DND-41 (cell line): ENCODE results near the gene CCDC85A.

Experiments used
- ATAC-seq: fragments of 200-7000 bp; cut with Tn5 transposase; 3 replicates; pipeline ENCODE4 v1.9.1; 2021; ENCODE audit warnings: low read depth; ENCODE audit not compliant: insufficient read depth
- DNase-seq: peaks from one replicate; pipeline ENCODE4 v3.0.0-alpha.2; 2020
- H2AFZ ChIP-seq: 2 replicates; pipeline ENCODE4 v1.6.0; 2012; ENCODE audit warnings: low read depth, low read length
- H3K27ac ChIP-seq: 2 replicates; pipeline ENCODE4 v1.5.1; 2012; ENCODE audit warnings: low read length, inconsistent platforms
- H3K27me3 ChIP-seq: fragments of 200-600 bp; sonication (generic); 2 replicates; pipeline ENCODE4 v1.6.0; 2012; ENCODE audit warnings: low read length, mild to moderate bottlenecking, inconsistent platforms; ENCODE audit not compliant: insufficient read depth, poor library complexity
- H3K36me3 ChIP-seq: 2 replicates; pipeline ENCODE4 v1.5.1; 2012; ENCODE audit warnings: low read length, inconsistent platforms; ENCODE audit not compliant: insufficient read depth
- H3K4me1 ChIP-seq: 2 replicates; pipeline ENCODE4 v1.5.1; 2012; ENCODE audit warnings: mild to moderate bottlenecking, low read length; ENCODE audit not compliant: insufficient read depth
- H3K4me2 ChIP-seq: 2 replicates; pipeline ENCODE4 v1.6.0; 2012; ENCODE audit warnings: mild to moderate bottlenecking, moderate library complexity, low read length, inconsistent platforms; ENCODE audit not compliant: insufficient read depth
- H3K4me3 ChIP-seq, 2 experiments: fragments of 200-600 bp in 1 of 2; shearing (Covaris generic) in 1 of 2; 2 replicates each; pipeline ENCODE4 v1.5.1; 2012 to 2016; ENCODE audit warnings: inconsistent platforms in 2 of 2, low read length in 2 of 2, mild to moderate bottlenecking in 2 of 2, low read depth in 1 of 2, moderate library complexity in 1 of 2
- H3K79me2 ChIP-seq: 2 replicates; pipeline ENCODE4 v1.6.0; 2012; ENCODE audit warnings: low read length, inconsistent platforms; ENCODE audit not compliant: insufficient read depth
- H3K9ac ChIP-seq: 2 replicates; pipeline ENCODE4 v1.6.0; 2012; ENCODE audit warnings: low read depth, mild to moderate bottlenecking, inconsistent platforms, low read length, moderate library complexity
- H3K9me3 ChIP-seq: 2 replicates; pipeline ENCODE4 v1.5.1; 2012; ENCODE audit warnings: low read length, moderate library complexity, mild to moderate bottlenecking, inconsistent platforms; ENCODE audit not compliant: insufficient read depth, severe bottlenecking
- H4K20me1 ChIP-seq: 2 replicates; pipeline ENCODE4 v1.6.0; 2012; ENCODE audit warnings: low read length; ENCODE audit not compliant: insufficient read depth
- CTCF ChIP-seq: IDR thresholded peaks from 2 replicates; pipeline ENCODE4 v1.5.1; 2012; ENCODE audit warnings: borderline replicate concordance, low read length, moderate library complexity, mild to moderate bottlenecking; ENCODE audit not compliant: poor library complexity, severe bottlenecking; ENCODE audit errors: extremely low read depth
- EZH2 ChIP-seq: IDR thresholded peaks from 3 replicates; pipeline ENCODE4 v1.6.1; 2012; ENCODE audit warnings: borderline replicate concordance, low read depth, mild to moderate bottlenecking, moderate library complexity, low read length, inconsistent platforms; ENCODE audit not compliant: severe bottlenecking

CCDC85A gene

GRCh38 chr2:56337342-56337741 is 153.6 kb downstream of the CCDC85A start:
- no peak for TF ChIP-seq CTCF
- no peak for TF ChIP-seq EZH2
- H3K9ac ChIP-seq = no peak overlapping the region
- no peak overlapping the region for H3K4me2 ChIP-seq
- no peaks in the 10 kb centered on the region for H3K9me3 ChIP-seq
- no peaks in the 10 kb centered on the region for H3K36me3 ChIP-seq
- DNase-seq (no peak), ATAC-seq (no peak)
- no peak overlapping the region for H2AFZ ChIP-seq
- H3K79me2 ChIP-seq = no peaks in the 10 kb centered on the region
- H4K20me1 ChIP-seq = no peaks in the 10 kb centered on the region
- no peak overlapping the region for H3K4me3 ChIP-seq
- no peaks in the 10 kb centered on the region for H3K27me3 ChIP-seq
- H3K4me1 ChIP-seq = no peaks in the 10 kb centered on the region
- H3K27ac ChIP-seq = no peak overlapping the region

- Histone ChIP-seq H3K27me3 (no peaks in the 10 kb centered on the region), H3K27ac (no peak overlapping the region), H3K36me3 (no peaks in the 10 kb centered on the region), H3K79me2 (no peaks in the 10 kb centered on the region), H3K4me2 (no peak overlapping the region), H4K20me1 (no peaks in the 10 kb centered on the region), H2AFZ (no peak overlapping the region), H3K9me3 (no peaks in the 10 kb centered on the region), H3K4me1 (no peaks in the 10 kb centered on the region), H3K4me3 (no peak overlapping the region), H3K9ac (no peak overlapping the region)
- no peak for DNase-seq
- no peak for ATAC-seq
- TF ChIP-seq EZH2 = no peak
- TF ChIP-seq CTCF = no peak
These were observed 154.4 kb downstream of the CCDC85A start for GRCh38 chr2:56338232-56338631.

GRCh38 chr2:56344771-56345170 is 161.0 kb downstream of the CCDC85A start:
- Histone ChIP-seq H3K4me1 (no peaks in the 10 kb centered on the region), H4K20me1 (no peaks in the 10 kb centered on the region), H3K9ac (no peak overlapping the region), H3K79me2 (no peaks in the 10 kb centered on the region), H3K4me3 (no peak overlapping the region), H3K27me3 (no peaks in the 10 kb centered on the region), H3K27ac (no peak overlapping the region), H3K36me3 (no peaks in the 10 kb centered on the region), H3K4me2 (no peak overlapping the region), H2AFZ (no peak overlapping the region), H3K9me3 (no peaks in the 10 kb centered on the region)
- no peak for TF ChIP-seq EZH2
- TF ChIP-seq CTCF = no peak
- DNase-seq (no peak), ATAC-seq (no peak)

- TF ChIP-seq CTCF = no peak
- no peak for TF ChIP-seq EZH2
These were observed 164.1 kb downstream of the CCDC85A start for GRCh38 chr2:56347881-56348280.

More at GRCh38 chr2:56347881-56348280, 164.1 kb downstream of the CCDC85A start:
- Histone ChIP-seq H3K79me2 (no peaks in the 10 kb centered on the region), H3K27ac (no peak overlapping the region), H3K36me3 (no peaks in the 10 kb centered on the region), H4K20me1 (no peaks in the 10 kb centered on the region), H3K4me1 (no peaks in the 10 kb centered on the region), H3K9ac (no peak overlapping the region), H3K4me2 (no peak overlapping the region), H2AFZ (no peak overlapping the region), H3K4me3 (no peak overlapping the region), H3K9me3 (no peaks in the 10 kb centered on the region), H3K27me3 (no peaks in the 10 kb centered on the region)
- DNase-seq (no peak), ATAC-seq (no peak)
